Parathyroid adenoma (tissue), 2 donors: ENCODE data around the gene FCHO2.

Experiments used
- H2AFZ ChIP-seq: fragments of 300-600 bp; sonication (generic); one replicate; pipeline ENCODE4 v1.7.0; 2017; ENCODE audit warnings: antibody characterized with exemption, mild to moderate bottlenecking
- H3K27ac ChIP-seq: fragments of 300-600 bp; sonication (generic); one replicate; pipeline ENCODE4 v1.7.0; 2017
- H3K27me3 ChIP-seq: fragments of 300-600 bp; sonication (generic); one replicate; pipeline ENCODE4 v1.7.0; 2017; ENCODE audit warnings: low read length; ENCODE audit not compliant: control insufficient read depth, insufficient read depth
- H3K36me3 ChIP-seq: fragments of 300-600 bp; sonication (generic); one replicate; pipeline ENCODE4 v1.7.0; 2017; ENCODE audit warnings: low read length; ENCODE audit not compliant: control insufficient read depth, insufficient read depth
- H3K4me1 ChIP-seq: fragments of 300-600 bp; sonication (generic); one replicate; pipeline ENCODE4 v1.7.0; 2017; ENCODE audit warnings: control low read depth
- H3K4me2 ChIP-seq: fragments of 300-600 bp; sonication (generic); one replicate; pipeline ENCODE4 v1.7.0; 2017; ENCODE audit warnings: low read length
- H3K4me3 ChIP-seq: fragments of 300-600 bp; sonication (generic); one replicate; pipeline ENCODE4 v1.7.0; 2017; ENCODE audit warnings: low read depth, low read length
- H3K79me2 ChIP-seq: fragments of 300-600 bp; sonication (generic); one replicate; pipeline ENCODE4 v1.7.0; 2017; ENCODE audit warnings: control low read depth
- H3K9ac ChIP-seq: fragments of 300-600 bp; sonication (generic); one replicate; pipeline ENCODE4 v1.7.0; 2017; ENCODE audit warnings: mild to moderate bottlenecking
- H3K9me3 ChIP-seq: fragments of 300-600 bp; sonication (generic); one replicate; pipeline ENCODE4 v1.7.0; 2017; ENCODE audit warnings: low read length; ENCODE audit not compliant: control insufficient read depth
- TF ChIP-seq, protein P1 (sequence below): fragments of 300-600 bp; sonication (generic); IDR thresholded peaks from one replicate; pipeline ENCODE4 v1.7.0; 2017; ENCODE audit warnings: antibody characterized with exemption, mild to moderate bottlenecking
- donor health status: primary hyperparathyroidism.

FCHO2 gene

GRCh38 chr5:73096239-73096575 lies 140.4 kb downstream of the FCHO2 start:
- Histone ChIP-seq H3K27ac (no peak overlapping the region), H2AFZ (no peak overlapping the region), H3K4me1 (no peaks in the 10 kb centered on the region), H3K27me3 (no peaks in the 10 kb centered on the region), H3K9me3 (no peaks in the 10 kb centered on the region), H3K9ac (no peak overlapping the region), H3K36me3 (no peaks in the 10 kb centered on the region), H3K4me2 (no peak overlapping the region), H3K4me3 (no peak overlapping the region), H3K79me2 (no peaks in the 10 kb centered on the region)
- TF ChIP-seq, protein P1, sequence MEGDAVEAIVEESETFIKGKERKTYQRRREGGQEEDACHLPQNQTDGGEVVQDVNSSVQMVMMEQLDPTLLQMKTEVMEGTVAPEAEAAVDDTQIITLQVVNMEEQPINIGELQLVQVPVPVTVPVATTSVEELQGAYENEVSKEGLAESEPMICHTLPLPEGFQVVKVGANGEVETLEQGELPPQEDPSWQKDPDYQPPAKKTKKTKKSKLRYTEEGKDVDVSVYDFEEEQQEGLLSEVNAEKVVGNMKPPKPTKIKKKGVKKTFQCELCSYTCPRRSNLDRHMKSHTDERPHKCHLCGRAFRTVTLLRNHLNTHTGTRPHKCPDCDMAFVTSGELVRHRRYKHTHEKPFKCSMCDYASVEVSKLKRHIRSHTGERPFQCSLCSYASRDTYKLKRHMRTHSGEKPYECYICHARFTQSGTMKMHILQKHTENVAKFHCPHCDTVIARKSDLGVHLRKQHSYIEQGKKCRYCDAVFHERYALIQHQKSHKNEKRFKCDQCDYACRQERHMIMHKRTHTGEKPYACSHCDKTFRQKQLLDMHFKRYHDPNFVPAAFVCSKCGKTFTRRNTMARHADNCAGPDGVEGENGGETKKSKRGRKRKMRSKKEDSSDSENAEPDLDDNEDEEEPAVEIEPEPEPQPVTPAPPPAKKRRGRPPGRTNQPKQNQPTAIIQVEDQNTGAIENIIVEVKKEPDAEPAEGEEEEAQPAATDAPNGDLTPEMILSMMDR = no peak

GRCh38 chr5:73097740-73098139 lies 141.9 kb downstream of the FCHO2 start:
- H3K79me2 ChIP-seq = no peaks in the 10 kb centered on the region
- no peaks in the 10 kb centered on the region for H3K27me3 ChIP-seq
- no peak overlapping the region for H3K9ac ChIP-seq
- H3K36me3 ChIP-seq = no peaks in the 10 kb centered on the region
- no peak overlapping the region for H3K27ac ChIP-seq
- H3K4me3 ChIP-seq = no peak overlapping the region
- H3K4me2 ChIP-seq = no peak overlapping the region
- TF ChIP-seq, protein P1 = no peak
- H3K9me3 ChIP-seq = no peaks in the 10 kb centered on the region
- no peaks in the 10 kb centered on the region for H3K4me1 ChIP-seq
- H2AFZ ChIP-seq = no peak overlapping the region

GRCh38 chr5:73100109-73100508 lies 144.3 kb downstream of the FCHO2 start:
- H3K36me3 ChIP-seq = no peaks in the 10 kb centered on the region

DNA sequence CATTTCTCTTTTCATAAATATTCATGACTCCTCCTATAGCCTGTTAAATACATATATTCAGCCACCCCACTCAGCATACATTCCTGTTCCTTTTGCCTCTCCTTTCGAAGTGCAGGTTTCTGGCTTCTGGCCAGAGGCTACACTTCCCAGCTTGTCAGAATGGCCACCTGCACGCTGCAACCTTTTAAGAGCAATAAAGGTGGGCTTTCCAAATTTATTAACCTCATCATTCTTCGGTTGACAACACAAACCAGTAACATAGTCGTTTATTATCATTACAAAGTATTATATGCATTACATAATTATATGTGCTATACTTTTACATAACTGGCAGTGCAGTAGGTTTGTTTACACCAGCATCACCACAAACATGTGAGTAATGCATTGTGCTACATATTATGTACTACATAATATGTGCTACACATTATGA lies 148.0 kb downstream of the FCHO2 start:
- no peak overlapping the region for H2AFZ ChIP-seq
- H3K9me3 ChIP-seq = no peaks in the 10 kb centered on the region
- no peak overlapping the region for H3K4me2 ChIP-seq
- no peaks in the 10 kb centered on the region for H3K4me1 ChIP-seq
- no peak overlapping the region for H3K4me3 ChIP-seq
- no peaks in the 10 kb centered on the region for H3K27me3 ChIP-seq
- TF ChIP-seq, protein P1 = no peak
- H3K27ac ChIP-seq = no peak overlapping the region
- no peaks in the 10 kb centered on the region for H3K36me3 ChIP-seq
- H3K9ac ChIP-seq = no peak overlapping the region
- H3K79me2 ChIP-seq = no peaks in the 10 kb centered on the region

More at GRCh38 chr5:73100109-73100508, 144.3 kb downstream of the FCHO2 start:
- Histone ChIP-seq H3K79me2 (no peaks in the 10 kb centered on the region), H3K9me3 (no peaks in the 10 kb centered on the region), H3K4me3 (no peak overlapping the region), H3K4me2 (no peak overlapping the region), H3K27me3 (no peaks in the 10 kb centered on the region), H3K9ac (no peak overlapping the region), H3K27ac (no peak overlapping the region), H3K4me1 (no peaks in the 10 kb centered on the region), H2AFZ (no peak overlapping the region)
- TF ChIP-seq, protein P1 = no peak

- no peak overlapping the region for H3K4me2 ChIP-seq
- H3K4me3 ChIP-seq = no peak overlapping the region
These were observed 148.5 kb downstream of the FCHO2 start for GRCh38 chr5:73104326-73104725.

More at GRCh38 chr5:73104326-73104725, 148.5 kb downstream of the FCHO2 start:
- Histone ChIP-seq H2AFZ (no peak overlapping the region), H3K27ac (no peak overlapping the region), H3K4me1 (no peaks in the 10 kb centered on the region), H3K36me3 (no peaks in the 10 kb centered on the region), H3K9me3 (no peaks in the 10 kb centered on the region), H3K79me2 (no peaks in the 10 kb centered on the region), H3K27me3 (no peaks in the 10 kb centered on the region), H3K9ac (no peak overlapping the region)
- TF ChIP-seq, protein P1 = no peak
